ENCODE measurements around the gene RFPL2. TPM values are rescaled to one million over a fixed set of nuclear protein-coding genes. Genes with fewer than 3 reads are reported as not detected.

The RFPL2 gene
- not detected for total RNA-seq
- polyA plus RNA-seq = not detected
- long read RNA-seq, donor 1 = 0 reads
- long read RNA-seq, donor 2 = 0 reads
- long read RNA-seq, donor 3 = 0 reads

GRCh38 chr22:32204856-32205722, at the start of gene RFPL2:
Gene RFPL2 (minus strand): TSS chr22:32205073. CDS start chr22:32202451, 2,622 bp downstream.
- H3K27me3 ChIP-seq = peaks cover 0 to 24% (median 13%) of the 10 kb centered on the region in 9 donors
- intact Hi-C loops (cut with DNase I) = loop anchor here in 8 of 10 donors (5.0 to 10.0 kb wide), 5 partner anchors 103 to 233 kb away; no protein-coding TSS in a partner anchor
- DNase-seq = peak in 2 of 5 donors; percentile 49 to 59

GRCh38 chr22:32249231-32249630, 44.4 kb upstream of the RFPL2 start:
- no peaks in the 10 kb centered on the region for H3K9me3 ChIP-seq
- ATAC-seq (no peak), DNase-seq (no peak)
- H3K27me3 ChIP-seq = peaks cover 0 to 6% (median 0%) of the 10 kb centered on the region in 9 donors
- no peak overlapping the region for H3K4me3 ChIP-seq
- intact Hi-C loops (cut with DNase I) = no loop called here
- no peak overlapping the region for H3K27ac ChIP-seq
- peaks cover 0 to 17% (median 0%) of the 10 kb centered on the region in 12 donors for H3K4me1 ChIP-seq
- no peaks in the 10 kb centered on the region for H3K36me3 ChIP-seq
- 50 to 77% (median 56%) methylated on average over 1 of the region's 1 CpG for WGBS, 4 donors
- TF ChIP-seq POLR2A (IDR thresholded peaks at IDR 0.05) (no peak), CTCF (IDR thresholded peaks at IDR 0.05) (no peak)

More at GRCh38 chr22:32204856-32205722, at the start of gene RFPL2:
- 69 to 77% (median 74%) methylated on average over 32 to 41 of the region's 41 CpGs for WGBS, 4 donors
- Histone ChIP-seq H3K4me1 (peaks cover 0 to 22% (median 0%) of the 10 kb centered on the region in 12 donors), H3K36me3 (no peaks in the 10 kb centered on the region), H3K4me3 (peak within 1 kb of the TSS in 8 of 12 donors; percentile 2 to 40 (median 24)), H3K9me3 (no peaks in the 10 kb centered on the region), H3K27ac (no peak within 1 kb of the TSS)
- no peak for TF ChIP-seq CTCF (IDR thresholded peaks at IDR 0.05)
- TF ChIP-seq POLR2A (IDR thresholded peaks at IDR 0.05) = no peak
- peak in 3 of 4 donors; percentile 54 to 82 (median 62) for ATAC-seq

- no peak for ATAC-seq
- 43 to 58% (median 50%) methylated on average over 1 of the region's 1 CpG for WGBS, 4 donors
Measured at GRCh38 chr22:32248276-32248675, 43.4 kb upstream of the RFPL2 start.

More at GRCh38 chr22:32248276-32248675, 43.4 kb upstream of the RFPL2 start:
- TF ChIP-seq POLR2A (IDR thresholded peaks at IDR 0.05) = no peak
- no peak for TF ChIP-seq CTCF (IDR thresholded peaks at IDR 0.05)
- Histone ChIP-seq H3K27ac (peak overlapping the region in 2 of 12 donors; percentile 8 to 24), H3K27me3 (peaks cover 0 to 6% (median 0%) of the 10 kb centered on the region in 9 donors), H3K4me3 (no peak overlapping the region), H3K9me3 (no peaks in the 10 kb centered on the region), H3K36me3 (no peaks in the 10 kb centered on the region), H3K4me1 (peaks cover 0 to 17% (median 0%) of the 10 kb centered on the region in 12 donors)
- intact Hi-C loops (cut with DNase I) = no loop called here
- no peak for DNase-seq

Measured in heart left ventricle (tissue), 16 donors.